A549 (cell line): Measurements from ENCODE around the gene MAP3K14. TPM values are rescaled to one million over a fixed set of nuclear protein-coding genes. Genes with fewer than 3 reads are reported as not detected.

ENCODE experiments used
- ATAC-seq, 2 experiments: fragments of 200-7000 bp in 1 of 2; fragments of >200 bp in 1 of 2; cut with Nextera tagmentation in 1 of 2; cut with Tn5 transposase in 1 of 2; 3 replicates each; pipeline versions ENCODE4 v1.8.0 to v1.9.1; 2018 to 2020; ENCODE audit warnings: mild to moderate bottlenecking in 1 of 2, moderate library complexity in 1 of 2
- CTCF ChIA-PET: fragments of 300-600 bp; sonication (Branson Sonifier 250); formaldehyde crosslinking; extraction: SDS; loops from one replicate; lab custom pipeline; 2021; ENCODE audit warnings: antibody characterized with exemption, inconsistent platforms; lab: Yijun Ruan, JAX
- POLR2A ChIA-PET: fragments of 350-600 bp; formaldehyde crosslinking; extraction: SDS; loops from one replicate; lab custom pipeline; 2021; ENCODE audit warnings: antibody characterized with exemption, inconsistent platforms; lab: Yijun Ruan, JAX
- DNase-seq, 2 experiments: peaks; one replicate each; pipeline versions ENCODE4 v3.0.0 to v3.0.0-alpha.2; 2011 to 2016; ENCODE audit warnings: low read depth in 1 of 2, low spot score in 1 of 2
- FAIRE-seq: peaks from 2 replicates; lab custom pipeline; 2011; peaks lifted over from hg19 to GRCh38; lab: Jason Lieb, UNC
- H3K27ac ChIP-seq, 2 experiments: fragments of >200 bp; sonication (Bioruptor Twin); formaldehyde crosslinking; 3 replicates each; pipeline ENCODE4 v1.5.1; 2016 to 2017
- H3K4me1 ChIP-seq: fragments of >200 bp; sonication (Bioruptor Twin); formaldehyde crosslinking; 3 replicates; pipeline ENCODE4 v1.6.1; 2016
- H3K4me2 ChIP-seq: fragments of >200 bp; sonication (Bioruptor Twin); formaldehyde crosslinking; 3 replicates; pipeline ENCODE4 v1.6.1; 2016
- H3K4me3 ChIP-seq: fragments of >200 bp; sonication (Bioruptor Twin); formaldehyde crosslinking; 3 replicates; pipeline ENCODE4 v1.5.1; 2016
- H3K9me3 ChIP-seq: fragments of >200 bp; sonication (Bioruptor Twin); formaldehyde crosslinking; 3 replicates; pipeline ENCODE4 v1.6.1; 2016
- BCL3 ChIP-seq: fragments of >200 bp; sonication (Bioruptor Twin); formaldehyde crosslinking; IDR thresholded peaks from 3 replicates; pipeline ENCODE4 v1.6.1; 2016
- E2F6 ChIP-seq: IDR thresholded peaks from 2 replicates; pipeline ENCODE4 v1.6.1; 2012; ENCODE audit warnings: low read depth, borderline replicate concordance
- EHF ChIP-seq: fragments of 250-450 bp; sonication (Bioruptor Pico); IDR thresholded peaks from 2 replicates; pipeline ENCODE4 v1.5.0; 2020; ENCODE audit warnings: mild to moderate bottlenecking
- FOSB ChIP-seq: fragments of 250-450 bp; sonication (Bioruptor Pico); IDR thresholded peaks from 2 replicates; pipeline ENCODE4 v1.5.0; 2020; ENCODE audit warnings: mild to moderate bottlenecking, moderate library complexity
- HEYL ChIP-seq: fragments of 250-450 bp; sonication (Bioruptor Pico); IDR thresholded peaks from 2 replicates; pipeline ENCODE4 v1.8.0; 2021; ENCODE audit warnings: mild to moderate bottlenecking, moderate library complexity
- JUN ChIP-seq, 2 experiments: fragments of >200 bp; sonication (Bioruptor Twin); formaldehyde crosslinking; IDR thresholded peaks; 2 replicates in 1 of 2; 3 replicates in 1 of 2; pipeline ENCODE4 v1.6.1; 2016 to 2017
- RFX5 ChIP-seq: fragments of 450-650 bp; IDR thresholded peaks from 2 replicates; pipeline ENCODE4 v1.7.1; 2014; ENCODE audit warnings: antibody characterized with exemption, mild to moderate bottlenecking, moderate library complexity
- SMC3 ChIP-seq: fragments of >200 bp; sonication (Bioruptor Twin); formaldehyde crosslinking; IDR thresholded peaks from 3 replicates; pipeline ENCODE4 v1.6.1; 2018; ENCODE audit warnings: inconsistent platforms
- TP53 ChIP-seq: fragments of 250-450 bp; sonication (Bioruptor Pico); IDR thresholded peaks from 2 replicates; pipeline ENCODE4 v1.5.0; 2021; ENCODE audit warnings: mild to moderate bottlenecking, moderate library complexity
- WGBS: methylation state at CpG from one replicate; pipeline ENCODE4 v1.1.6; 2017; ENCODE audit errors: missing lambda C conversion rate; 5-methylcytosine and 5-hydroxymethylcytosine counted together
- polyA plus RNA-seq, 4 experiments: library from polyadenylated mRNA; depleted of rRNA in 3 of 4; stranded (reverse); fragments of >200 nt; fragmentation: RNase III in 1 of 4; extraction: RNeasy Plus Mini Kit Qiagen cat#74134 plus additional on column Dnase treatment in 1 of 4; gene quantifications; 2 replicates in 3 of 4; 3 replicates in 1 of 4; pipeline ENCODE4 v1.2.3, GENCODE V29; 2011 to 2017

MAP3K14 gene
- polyA plus RNA-seq, 2 of the 4 experiments (the other 2 are of a cell fraction), result 9.1 to 34.5 TPM

- TF ChIP-seq EHF, result no peak
These were observed 18.1 kb downstream of the MAP3K14 start (continued) for GRCh38 chr17:45298546-45299285.

GRCh38 chr17:45296833-45297124 lies 20.0 kb downstream of the MAP3K14 start:
- peaks cover 100% of the 10 kb centered on the region for H3K4me1 ChIP-seq
- no peaks in the 10 kb centered on the region for H3K9me3 ChIP-seq
- WGBS, result 64% methylated on average over 1 of the region's 1 CpG
- ChIA-PET POLR2A (no interaction called here), CTCF (interaction anchor here (5.5 to 34.8 kb wide), 3 partner anchors 19 to 96 kb away, joined by 97 to 1120 read pairs (median 291); partner anchors contain the start of gene MAP3K14)
- TF ChIP-seq JUN (IDR thresholded peaks at IDR 0.05) (0 out of 5 replicates have a peak, but pooled peaks of 1 of the 2 experiments have one; percentile 12), EHF (no peak)
- FAIRE-seq, result no peak
- peak overlapping the region; percentile 77 for H3K4me2 ChIP-seq
- DNase-seq, result no peak
- H3K27ac ChIP-seq, result peak overlapping the region; percentile 90 to 92
- no peak overlapping the region for H3K4me3 ChIP-seq
- no peak for ATAC-seq

- 0 out of 2 replicates have a peak, but pooled peaks have one; percentile 34 for TF ChIP-seq TP53 (CRISPR knock-in tag)
- TF ChIP-seq FOSB (CRISPR knock-in tag), result peak; percentile 45; the same call in 1 of the 2 replicates
- TF ChIP-seq JUN (IDR thresholded peaks at IDR 0.05), result 0 out of 5 replicates have a peak, but pooled peaks of 1 of the 2 experiments have one; percentile 29
- TF ChIP-seq BCL3, result no peak
- no peak for TF ChIP-seq HEYL (CRISPR knock-in tag)
- TF ChIP-seq SMC3, result no peak
- ATAC-seq (no peak), DNase-seq (no peak), FAIRE-seq (no peak)
- WGBS, result 92% methylated on average over 7 of the region's 7 CpGs
- H3K9me3 ChIP-seq, result no peaks in the 10 kb centered on the region
- CTCF ChIA-PET, result interaction anchor here (1.5 to 34.8 kb wide), 7 partner anchors 11 to 96 kb away, joined by 4 to 1120 read pairs (median 47); partner anchors contain the start of gene MAP3K14
- peak overlapping the region; percentile 77 for H3K4me2 ChIP-seq
- no peak overlapping the region for H3K4me3 ChIP-seq
- POLR2A ChIA-PET, result interaction anchor here (1.2 kb wide), 1 partner anchor 20 kb away, joined by 3 read pairs; the partner anchor contains the start of gene MAP3K14
- H3K27ac ChIP-seq, result peak overlapping the region; percentile 90 to 92
- H3K4me1 ChIP-seq, result peaks cover 100% of the 10 kb centered on the region
These were observed 20.6 kb downstream of the MAP3K14 start for GRCh38 chr17:45296003-45296832.

- ChIA-PET POLR2A (interaction anchor here (1.5 to 3.7 kb wide), 3 partner anchors 13 to 77 kb away, joined by 5 to 26 read pairs (median 7); no protein-coding TSS in a partner anchor), CTCF (interaction anchor here (0.6 to 34.8 kb wide), 16 partner anchors 10 to 199 kb away, joined by 3 to 1120 read pairs (median 8); partner anchors contain the start of genes ACBD4 and MAP3K14)
- Histone ChIP-seq H3K4me1 (peaks cover 99% of the 10 kb centered on the region), H3K27ac (peak overlapping the region; percentile 90 to 92), H3K4me2 (peak overlapping the region; percentile 77), H3K4me3 (peak overlapping the region; percentile 2; the same call in 1 of the 3 replicates), H3K9me3 (no peaks in the 10 kb centered on the region)
- TF ChIP-seq RFX5, result no peak
- 0 out of 2 replicates have a peak, but pooled peaks have one; percentile 4 for TF ChIP-seq E2F6
- 79% methylated on average over 3 of the region's 3 CpGs for WGBS
- DNase-seq (no peak), ATAC-seq (no peak), FAIRE-seq (no peak)
These were observed 22.3 kb downstream of the MAP3K14 start for GRCh38 chr17:45294506-45294905.
